Measurements from ENCODE around the gene MICU1.
"Not testable (repeated sequence)": the region's sequence is repeated elsewhere in the genome, so short reads cannot be mapped to it uniquely, and the experiment has no call there.

MICU1 gene

DNA sequence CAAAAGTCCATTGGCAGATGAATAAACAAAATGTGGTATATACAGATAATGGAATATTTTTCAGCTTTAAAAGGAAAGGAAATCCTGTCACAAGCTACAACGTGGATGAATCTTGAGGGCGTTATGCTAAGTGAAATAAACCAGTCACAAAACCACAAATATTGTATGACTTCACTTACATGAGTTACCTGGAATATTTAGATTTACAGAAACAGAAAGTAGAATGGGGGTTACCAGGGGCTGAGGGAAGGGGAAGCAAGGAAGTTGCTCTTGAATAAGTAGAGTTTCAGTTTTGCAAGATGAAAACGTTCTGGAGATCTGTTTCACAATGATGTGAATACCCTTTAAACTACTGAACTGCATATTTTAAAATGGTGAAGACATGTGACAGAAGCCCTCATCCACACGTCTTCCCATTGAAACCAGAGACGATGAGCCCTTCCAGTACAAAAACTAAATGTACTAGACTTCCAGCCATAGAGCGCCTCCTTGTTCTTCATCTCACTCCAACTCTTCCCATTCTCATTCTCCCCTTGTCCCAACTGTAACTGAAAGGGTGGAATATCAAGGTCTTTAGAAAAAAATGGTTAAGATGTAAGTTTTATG, 62.4 kb downstream of the MICU1 start:
- DNase-seq (ENCODE audit: low read depth in 2 of 3, low spot score in 1 of 3), result peak in 2 of 3 donors; percentile 10 to 30

DNA sequence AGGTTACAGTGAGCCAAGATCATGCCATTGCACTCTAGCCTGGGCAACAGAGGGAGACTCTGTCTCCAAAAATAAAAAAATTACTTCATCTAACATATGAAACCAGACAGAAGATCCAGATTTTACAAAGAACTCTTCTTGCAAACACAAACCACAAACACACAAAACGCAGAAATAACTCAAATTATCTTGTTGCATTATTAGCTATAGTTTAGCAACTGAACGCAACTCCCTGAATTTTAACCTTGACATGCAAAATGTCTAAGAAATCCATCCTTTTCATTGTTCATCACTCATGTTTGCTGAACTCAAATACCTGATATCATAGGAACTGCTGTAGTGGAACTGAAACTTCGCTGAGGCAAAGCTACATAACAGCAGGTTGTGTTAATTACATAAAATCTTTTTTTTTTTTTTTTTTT, 64.1 kb downstream of the MICU1 start:
- no peak for DNase-seq (ENCODE audit: low read depth in 2 of 3, low spot score in 1 of 3)

- no peak for DNase-seq (ENCODE audit: low read depth in 2 of 3, low spot score in 1 of 3)
Measured at GRCh38 chr10:72557362-72557761, 68.5 kb downstream of the MICU1 start.

DNA sequence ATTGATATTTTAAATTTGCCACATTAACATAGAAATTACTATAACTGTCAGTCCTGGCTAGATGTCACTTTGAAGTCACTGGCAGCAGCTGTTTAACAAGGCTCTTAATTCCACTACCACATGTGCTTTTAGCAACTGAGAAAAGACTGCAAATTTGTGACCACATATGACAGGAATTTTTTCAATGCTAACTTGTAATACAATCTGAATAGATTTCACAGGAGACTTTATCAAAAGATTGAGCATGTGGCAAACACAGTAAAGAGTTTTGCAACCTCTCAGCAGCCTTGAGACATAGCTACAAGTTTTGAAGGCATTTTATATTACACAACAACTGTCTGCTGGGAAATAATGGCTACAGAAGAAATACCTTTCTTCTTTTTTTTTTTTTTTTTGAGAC, 73.0 kb downstream of the MICU1 start:
- DNase-seq (ENCODE audit: low read depth in 2 of 3, low spot score in 1 of 3), result no peak

DNA sequence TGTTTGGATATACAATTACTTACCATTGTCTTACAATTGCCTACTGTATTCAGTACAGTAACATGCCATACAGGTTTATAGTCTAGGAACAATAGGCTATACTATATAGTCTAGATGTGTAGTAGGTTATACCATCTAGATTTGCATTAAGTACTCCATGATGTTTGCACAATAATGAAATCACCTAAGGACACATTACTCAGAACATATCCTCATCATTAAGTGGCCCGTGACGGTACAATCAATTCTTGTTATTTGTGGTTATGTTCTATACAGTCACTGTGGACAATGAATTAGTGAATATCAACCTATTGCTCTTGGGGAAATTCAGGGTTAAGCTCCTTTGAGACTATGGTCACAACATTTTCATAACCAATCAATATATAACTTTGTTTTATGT, 75.6 kb downstream of the MICU1 start:
- DNase-seq (ENCODE audit: low read depth in 2 of 3, low spot score in 1 of 3), result no peak

GRCh38 chr10:72545546-72545945, 80.3 kb downstream of the MICU1 start:
- DNase-seq (ENCODE audit: low read depth in 2 of 3, low spot score in 1 of 3), result no peak

GRCh38 chr10:72543855-72544254, 82.0 kb downstream of the MICU1 start:
- not testable (repeated sequence) for DNase-seq (ENCODE audit: low read depth in 2 of 3, low spot score in 1 of 3)

DNA sequence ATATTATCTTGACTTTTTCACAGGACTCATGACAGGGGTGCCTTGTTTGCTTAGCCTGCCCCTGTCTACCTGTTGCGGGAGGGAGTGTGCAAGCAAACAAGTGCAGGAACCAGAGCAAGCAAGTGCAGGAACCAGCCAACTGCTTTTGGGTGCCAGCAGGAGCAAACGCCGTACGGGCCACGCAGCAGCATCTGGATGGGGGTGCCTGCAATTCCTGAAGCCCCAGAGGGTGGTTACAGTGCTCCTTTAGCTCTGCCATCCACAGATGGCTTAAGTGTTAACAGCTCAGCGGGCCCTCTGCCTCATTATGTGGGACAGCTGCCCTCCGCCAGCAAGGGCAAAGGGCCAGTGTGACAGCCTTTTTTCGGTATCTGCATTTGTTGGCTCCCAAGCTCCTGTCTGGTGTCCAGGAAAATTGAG, 83.5 kb downstream of the MICU1 start:
- no peak for DNase-seq (ENCODE audit: low read depth in 2 of 3, low spot score in 1 of 3)

DNA sequence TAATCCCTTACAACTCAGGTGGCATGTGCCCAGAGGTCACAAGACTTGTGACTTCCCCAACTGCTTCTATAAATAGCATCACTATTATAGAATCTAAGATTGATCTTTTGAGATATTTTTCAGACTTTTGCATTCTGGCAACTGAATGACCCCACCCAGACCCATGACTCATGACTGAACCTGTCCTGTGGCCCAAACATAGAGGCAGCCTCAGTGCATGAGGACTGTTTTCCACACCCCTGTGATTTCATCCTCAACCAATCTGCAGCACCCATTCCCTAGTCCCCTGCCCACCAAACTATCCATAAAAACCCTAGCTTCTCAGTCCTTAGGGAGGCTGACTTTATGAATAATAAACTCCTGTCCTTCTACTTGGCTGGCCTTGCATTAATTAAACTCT, 84.5 kb downstream of the MICU1 start:
- DNase-seq (ENCODE audit: low read depth in 2 of 3, low spot score in 1 of 3), result no peak

DNA sequence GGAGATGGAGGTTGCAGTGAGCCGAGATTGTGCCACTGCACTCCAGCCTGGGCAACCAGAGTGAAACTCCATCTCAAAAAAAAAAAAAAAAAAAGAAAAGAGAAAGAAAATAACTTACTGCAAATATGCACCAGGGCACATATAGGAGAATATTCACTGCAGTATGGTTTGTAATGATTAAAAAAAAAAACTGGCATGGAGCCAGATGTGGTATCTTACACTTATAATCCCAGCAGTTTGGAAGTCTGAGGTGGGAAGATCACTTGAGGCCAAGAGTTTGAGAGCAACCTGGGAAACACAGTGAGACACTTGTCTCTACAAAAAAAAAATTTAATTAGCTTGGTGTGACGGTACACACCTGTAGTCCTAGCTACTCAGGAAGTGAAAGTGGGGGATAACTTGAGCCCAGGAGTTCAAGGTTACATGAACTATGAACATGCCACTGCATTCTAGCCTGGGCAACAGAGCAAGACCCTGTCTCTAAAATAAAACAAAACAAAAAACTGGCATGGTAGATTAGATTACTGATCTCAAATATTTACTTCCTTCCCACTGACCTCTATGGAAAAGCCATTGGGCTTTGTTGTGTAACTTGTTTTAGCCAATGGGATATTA, 85.6 kb downstream of the MICU1 start:
- no peak for DNase-seq (ENCODE audit: low read depth in 2 of 3, low spot score in 1 of 3)

- DNase-seq (ENCODE audit: low read depth in 2 of 3, low spot score in 1 of 3), result no peak
Measured at GRCh38 chr10:72539137-72539536, 86.7 kb downstream of the MICU1 start.

GRCh38 chr10:72525689-72526088, 100.2 kb downstream of the MICU1 start:
- DNase-seq (ENCODE audit: low read depth in 2 of 3, low spot score in 1 of 3), result no peak

- no peak for DNase-seq (ENCODE audit: low read depth in 2 of 3, low spot score in 1 of 3)
Measured at GRCh38 chr10:72525277-72525676, 100.6 kb downstream of the MICU1 start.

GRCh38 chr10:72524489-72524888, 101.4 kb downstream of the MICU1 start:
- no peak for DNase-seq (ENCODE audit: low read depth in 2 of 3, low spot score in 1 of 3)

- no peak for DNase-seq (ENCODE audit: low read depth in 2 of 3, low spot score in 1 of 3)
Measured at GRCh38 chr10:72523932-72524396, 101.9 kb downstream of the MICU1 start.

DNA sequence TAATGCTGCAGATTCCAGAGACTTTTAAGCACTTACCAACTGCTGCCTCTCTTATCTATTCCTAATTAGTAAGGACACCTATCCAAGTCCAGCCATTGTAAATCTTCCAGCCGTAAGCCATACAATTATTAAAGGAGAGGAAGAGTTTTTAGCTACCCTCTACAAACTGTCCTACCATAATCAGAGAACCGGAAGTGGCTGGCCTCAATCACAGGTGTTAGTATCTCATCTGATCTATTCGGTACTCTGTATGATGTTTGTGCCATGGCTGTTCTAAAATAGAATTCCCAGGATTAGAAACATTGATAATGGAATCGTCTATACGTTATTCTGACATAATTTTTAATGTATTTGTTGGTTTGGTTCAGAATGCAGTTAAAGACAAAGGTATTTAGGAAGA, 102.8 kb downstream of the MICU1 start:
- DNase-seq (ENCODE audit: low read depth in 2 of 3, low spot score in 1 of 3), result no peak

DNA sequence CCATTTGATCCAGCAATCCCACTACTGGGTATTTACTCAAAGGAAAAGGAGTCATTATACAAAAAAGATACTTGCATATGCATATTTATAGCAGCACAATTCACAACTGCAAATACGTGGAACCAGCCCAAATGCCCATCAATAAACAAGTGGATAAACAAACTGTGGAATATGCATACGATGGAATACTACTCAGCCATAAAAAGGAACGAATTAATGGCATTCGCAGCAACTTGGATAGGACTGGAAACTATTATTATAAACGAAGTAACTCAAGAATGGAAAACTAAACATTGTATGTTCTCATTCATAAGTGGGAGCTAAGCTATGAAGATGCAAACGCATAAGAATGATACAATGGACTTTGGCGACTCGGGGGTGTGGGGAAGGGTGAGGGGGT, 108.6 kb downstream of the MICU1 start:
- DNase-seq (ENCODE audit: low read depth in 2 of 3, low spot score in 1 of 3), result no peak

DNA sequence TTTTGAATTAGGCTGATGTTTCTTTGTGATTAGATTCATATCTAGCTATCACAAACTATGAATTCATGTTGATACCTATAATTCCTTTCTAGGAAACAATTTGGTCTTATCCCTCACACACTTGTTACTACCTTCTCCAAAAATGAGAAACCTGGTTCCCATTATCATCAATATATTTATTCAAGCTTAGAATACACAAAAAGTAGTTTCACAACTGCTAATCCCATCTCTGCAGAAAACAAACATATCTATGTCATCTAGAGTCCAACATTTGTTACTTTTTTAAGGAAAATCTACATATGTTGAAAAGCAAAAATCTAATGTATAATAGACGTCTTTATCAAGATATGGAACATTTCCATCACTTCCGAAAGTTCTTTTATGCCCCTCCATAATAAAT, 110.4 kb downstream of the MICU1 start:
- no peak for DNase-seq (ENCODE audit: low read depth in 2 of 3, low spot score in 1 of 3)

DNA sequence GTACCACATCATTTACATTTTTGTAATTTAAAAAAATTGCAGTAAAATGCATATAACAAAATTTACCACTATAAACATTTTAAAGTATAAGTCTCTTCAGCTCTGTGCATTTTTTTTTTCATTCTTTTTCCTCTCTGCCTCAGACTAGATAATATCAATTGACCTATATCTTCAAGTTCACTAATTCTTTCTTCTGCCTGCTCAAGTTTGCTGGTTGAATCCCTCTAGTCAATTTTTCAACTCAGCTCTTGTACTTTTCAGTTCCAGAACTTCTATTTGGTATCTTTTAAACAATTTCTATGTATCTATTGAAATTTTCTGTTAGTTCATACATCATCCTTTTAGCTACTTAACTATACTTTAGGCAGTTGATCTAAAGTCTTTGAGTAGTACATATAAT, 112.0 kb downstream of the MICU1 start:
- DNase-seq (ENCODE audit: low read depth in 2 of 3, low spot score in 1 of 3), result no peak

DNA sequence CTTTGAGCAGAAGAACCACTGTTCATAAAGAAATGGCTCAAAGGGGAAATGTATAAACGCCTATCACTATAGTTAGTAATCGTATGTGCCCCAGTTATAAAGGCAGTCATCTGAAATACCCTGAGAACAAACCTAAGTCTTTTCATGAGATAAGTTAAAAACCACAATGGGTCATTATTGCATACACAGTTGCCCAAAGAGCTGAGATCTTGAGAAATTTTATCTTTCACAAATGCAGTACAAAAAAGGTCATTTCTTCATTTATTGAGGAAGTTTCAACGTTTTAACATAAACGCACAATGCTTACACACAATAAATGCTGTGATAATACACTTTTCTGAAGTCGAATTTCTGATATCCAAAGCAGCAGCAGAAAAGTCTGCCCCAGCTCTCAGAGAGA, 114.4 kb downstream of the MICU1 start:
- DNase-seq (ENCODE audit: low read depth in 2 of 3, low spot score in 1 of 3), result no peak

DNA sequence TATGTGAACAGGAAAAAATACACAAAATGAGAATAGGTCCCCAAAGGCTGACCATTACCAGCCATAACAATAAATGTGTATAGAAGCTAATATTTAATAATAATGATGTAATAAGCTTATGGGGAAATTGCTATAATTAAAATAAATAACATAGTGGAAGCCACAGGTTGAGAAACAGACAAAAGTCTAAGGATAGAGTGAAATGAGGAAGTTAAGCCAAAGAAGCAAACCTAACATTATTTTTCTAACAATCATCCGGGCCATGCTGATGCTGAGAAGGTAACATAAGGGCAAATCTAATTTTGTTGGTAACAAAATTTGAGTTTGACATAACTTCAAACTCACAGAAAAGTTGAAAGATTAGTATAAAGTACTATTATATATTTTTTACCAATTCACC, 115.9 kb downstream of the MICU1 start:
- no peak for DNase-seq (ENCODE audit: low read depth in 2 of 3, low spot score in 1 of 3)

GRCh38 chr10:72509206-72509799, 116.6 kb downstream of the MICU1 start:
- DNase-seq (ENCODE audit: low read depth in 2 of 3, low spot score in 1 of 3), result no peak

DNA sequence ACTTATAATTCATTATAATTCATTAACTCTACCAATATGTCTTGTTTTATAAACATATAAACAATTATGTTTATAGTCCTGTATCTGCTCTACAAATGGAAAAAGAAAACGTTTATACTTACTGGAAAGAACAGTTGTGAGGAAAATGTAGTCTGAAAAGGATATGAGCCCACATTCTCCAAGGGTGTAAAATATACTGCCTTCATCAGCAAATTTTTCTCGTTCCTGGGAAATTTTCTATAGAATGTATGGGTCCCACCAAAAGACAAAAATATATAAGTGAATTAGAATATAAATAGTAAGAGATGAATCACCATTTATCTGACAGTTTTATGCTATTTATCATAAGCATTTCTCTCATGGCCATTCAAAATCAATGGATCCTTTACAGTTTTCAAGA, 117.8 kb downstream of the MICU1 start:
- DNase-seq (ENCODE audit: low read depth in 2 of 3, low spot score in 1 of 3), result no peak
